Measurements from ENCODE around the gene RPS6KA5.
"Not testable (repeated sequence)": the region's sequence is repeated elsewhere in the genome, so short reads cannot be mapped to it uniquely, and the experiment has no call there.

Gene RPS6KA5

GRCh38 chr14:91094772-91095171, 34.3 kb upstream of the RPS6KA5 start:
- no peak for TF ChIP-seq CTCF (IDR thresholded peaks at IDR 0.05; ENCODE audit: insufficient read depth, low read depth, low read length, missing control alignments)
- DNase-seq (ENCODE audit: low read depth), result no peak
- no peak overlapping the region for H3K4me3 ChIP-seq (ENCODE audit: low read depth, low read length)

- DNase-seq (ENCODE audit: low read depth); H3K4me3 ChIP-seq (ENCODE audit: low read depth, low read length): not testable (repeated sequence)
Measured at GRCh38 chr14:91093743-91094472, 33.5 kb upstream of the RPS6KA5 start.

GRCh38 chr14:91092073-91092472, 31.6 kb upstream of the RPS6KA5 start:
- TF ChIP-seq CTCF (IDR thresholded peaks at IDR 0.05; ENCODE audit: insufficient read depth, low read depth, low read length, missing control alignments), result no peak
- no peak for DNase-seq (ENCODE audit: low read depth)
- no peak overlapping the region for H3K4me3 ChIP-seq (ENCODE audit: low read depth, low read length)

- DNase-seq (ENCODE audit: low read depth), result no peak
- no peak overlapping the region for H3K4me3 ChIP-seq (ENCODE audit: low read depth, low read length)
- no peak for TF ChIP-seq CTCF (IDR thresholded peaks at IDR 0.05; ENCODE audit: insufficient read depth, low read depth, low read length, missing control alignments)
Measured at GRCh38 chr14:91090743-91091142, 30.3 kb upstream of the RPS6KA5 start.

GRCh38 chr14:91089958-91090535, 29.6 kb upstream of the RPS6KA5 start:
- peak; percentile 25 for DNase-seq (ENCODE audit: low read depth)

GRCh38 chr14:91088585-91089235, 28.3 kb upstream of the RPS6KA5 start:
- no peak for TF ChIP-seq CTCF (IDR thresholded peaks at IDR 0.05; ENCODE audit: insufficient read depth, low read depth, low read length, missing control alignments)
- DNase-seq (ENCODE audit: low read depth), result no peak
- H3K4me3 ChIP-seq (ENCODE audit: low read depth, low read length), result no peak overlapping the region

More at GRCh38 chr14:91089958-91090535, 29.6 kb upstream of the RPS6KA5 start:
- no peak for TF ChIP-seq CTCF (IDR thresholded peaks at IDR 0.05; ENCODE audit: insufficient read depth, low read depth, low read length, missing control alignments)
- no peak overlapping the region for H3K4me3 ChIP-seq (ENCODE audit: low read depth, low read length)

GRCh38 chr14:91087470-91087869, 27.0 kb upstream of the RPS6KA5 start:
- H3K4me3 ChIP-seq (ENCODE audit: low read depth, low read length); DNase-seq (ENCODE audit: low read depth): not testable (repeated sequence)
